ENCODE results near the gene MYL6. TPM values are rescaled to one million over a fixed set of nuclear protein-coding genes. Genes with fewer than 3 reads are reported as not detected.

Gene MYL6
- total RNA-seq, 1 experiment from 2014 or later, result 1,181 TPM

DNA sequence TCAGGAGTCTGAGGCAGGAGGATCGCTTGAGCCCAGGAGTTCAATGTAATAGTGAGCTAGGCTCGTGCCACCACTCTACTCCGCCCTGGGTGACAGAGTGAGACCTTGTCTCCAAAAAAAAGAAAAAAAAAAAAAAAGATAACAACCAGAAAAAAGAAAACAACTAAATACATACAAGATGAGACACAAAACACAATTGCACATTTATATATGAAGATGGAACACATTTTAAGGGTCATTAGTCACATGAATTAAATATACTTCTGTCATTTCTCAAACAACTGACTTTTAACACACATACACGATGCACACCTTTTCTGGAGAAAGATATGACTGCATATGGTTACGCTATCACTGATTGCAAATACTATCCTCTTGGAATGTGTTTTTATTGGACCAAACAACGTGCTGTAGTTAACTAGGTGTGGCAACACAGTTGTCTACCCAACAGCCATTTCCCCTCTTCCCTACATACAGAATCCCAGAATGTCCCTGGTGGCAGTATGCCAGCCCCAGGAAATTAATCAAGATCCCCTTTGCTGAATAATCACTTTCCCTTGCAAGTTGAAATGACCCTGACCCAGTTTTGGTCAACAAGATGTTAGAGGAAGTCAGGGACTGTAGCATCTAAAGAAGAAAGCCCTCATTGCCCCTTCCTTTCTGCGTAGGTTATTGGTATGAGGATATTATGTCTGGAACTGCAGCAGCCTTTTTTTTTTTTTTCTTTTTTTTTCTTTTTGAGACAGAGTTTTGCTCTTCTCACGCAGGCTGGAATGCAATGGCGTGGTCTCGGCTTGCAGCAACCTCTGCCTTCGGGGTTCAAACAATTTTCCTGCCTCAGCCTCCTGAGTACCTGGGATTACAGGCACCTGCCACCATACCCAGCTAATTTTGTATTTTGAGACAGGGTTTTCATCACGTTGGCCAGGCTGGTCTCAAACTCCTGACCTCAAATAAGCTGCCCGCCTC lies 11.4 kb upstream of the MYL6 start:
- no peak overlapping the region for H3T11ph ChIP-seq (ENCODE audit: low read length)
- H3K27ac Mint-ChIP-seq, result peak overlapping the region in 1 of 3 experiments; percentile 37; a peak in 2 of 7 replicates

More for the DNA sequence above, 11.4 kb upstream of the MYL6 start:
- Mint-ChIP-seq H3K36me3 (ENCODE audit: insufficient read depth in 1 of 3, low read depth in 3 of 3) (peaks cover 17 to 45% (median 44%) of the 10 kb centered on the region in 3 experiments; a peak in 6 of 7 replicates), H3K4me3 (no peak overlapping the region; a peak in 1 of 5 replicates), H3K4me1 (peaks cover 5 to 6% of the 10 kb centered on the region in 2 experiments), H3K27me3 (ENCODE audit: low read depth) (no peaks in the 10 kb centered on the region), H3K9me3 (no peaks in the 10 kb centered on the region; a peak in 1 of 5 replicates)
- no peak for DNase-seq
- Histone ChIP-seq H3K9ac (ENCODE audit: extremely low read depth, insufficient read length, low read length) (no peak overlapping the region), H4K20me1 (ENCODE audit: control insufficient read depth, insufficient read depth, insufficient read length) (no peaks in the 10 kb centered on the region), H2BK120ac (ENCODE audit: low read depth, low read length, poor library complexity, severe bottlenecking) (no peak overlapping the region), H3K9me3 (ENCODE audit: control insufficient read depth, low read depth, low read length) (no peaks in the 10 kb centered on the region), H3K79me2 (ENCODE audit: insufficient read depth, low read length) (no peaks in the 10 kb centered on the region), H2BK20ac (ENCODE audit: low read depth, low read length, poor library complexity, severe bottlenecking) (no peak overlapping the region), H3K18ac (ENCODE audit: insufficient read length, low read depth, low read length) (no peak overlapping the region), H4K8ac (replicated peaks; ENCODE audit: insufficient read length, low read depth, low read length) (no peak overlapping the region), H2AK5ac (ENCODE audit: insufficient read length, low read length) (no peak overlapping the region), H3K4ac (ENCODE audit: low read depth, low read length) (no peak overlapping the region), H3K27ac (ENCODE audit: insufficient read length, low read depth, low read length) (no peak overlapping the region), H3K79me1 (ENCODE audit: insufficient read depth, low read depth, low read length, poor library complexity, severe bottlenecking) (no peaks in the 10 kb centered on the region), H3K4me2 (ENCODE audit: insufficient read depth, insufficient read length, low read length) (no peak overlapping the region), H2AFZ (ENCODE audit: low read length) (no peak overlapping the region), H2BK5ac (ENCODE audit: insufficient read length, low read length) (no peak overlapping the region), H3K27me3 (ENCODE audit: insufficient read depth, low read length) (no peaks in the 10 kb centered on the region), H3K14ac (ENCODE audit: insufficient read depth, low read length) (no peak overlapping the region), H2BK12ac (ENCODE audit: insufficient read length, low read depth, low read length) (no peak overlapping the region), H3K23me2 (ENCODE audit: insufficient read length, low read depth, low read length, poor library complexity, severe bottlenecking) (peaks cover 3% of the 10 kb centered on the region), H3K56ac (ENCODE audit: insufficient read length, low read depth, low read length) (no peak overlapping the region), H4K5ac (ENCODE audit: insufficient read length, low read depth, low read length) (no peak overlapping the region), H4K91ac (ENCODE audit: insufficient read length, low read depth, low read length) (no peak overlapping the region), H2BK15ac (ENCODE audit: low read depth, low read length) (no peak overlapping the region), H3K4me1 (ENCODE audit: insufficient read depth, low read length) (no peaks in the 10 kb centered on the region), H3K23ac (ENCODE audit: insufficient read length, low read depth, low read length) (no peak overlapping the region)
- WGBS (ENCODE audit: extremely low coverage, insufficient read length, low lambda C conversion rate), result no CpG with 5 or more reads among the region's 13 CpGs
- no peak for TF ChIP-seq CTCF (conservative IDR thresholded peaks at IDR 0.05)
